ENCODE measurements around the gene RTF2. TPM values are rescaled to one million over a fixed set of nuclear protein-coding genes. Genes with fewer than 3 reads are reported as not detected.

The RTF2 gene
- total and polyA plus RNA-seq, 10 donors = 50.3 to 89.3 (median 76.3) TPM

GRCh38 chr20:56540415-56540814 lies 72.0 kb downstream of the RTF2 start:
- no peaks in the 10 kb centered on the region for H3K36me3 ChIP-seq
- TF ChIP-seq POLR2A (IDR thresholded peaks at IDR 0.05) (no peak), POLR2AphosphoS5 (IDR thresholded peaks at IDR 0.05) (no peak)
- TF ChIP-seq, protein P1, sequence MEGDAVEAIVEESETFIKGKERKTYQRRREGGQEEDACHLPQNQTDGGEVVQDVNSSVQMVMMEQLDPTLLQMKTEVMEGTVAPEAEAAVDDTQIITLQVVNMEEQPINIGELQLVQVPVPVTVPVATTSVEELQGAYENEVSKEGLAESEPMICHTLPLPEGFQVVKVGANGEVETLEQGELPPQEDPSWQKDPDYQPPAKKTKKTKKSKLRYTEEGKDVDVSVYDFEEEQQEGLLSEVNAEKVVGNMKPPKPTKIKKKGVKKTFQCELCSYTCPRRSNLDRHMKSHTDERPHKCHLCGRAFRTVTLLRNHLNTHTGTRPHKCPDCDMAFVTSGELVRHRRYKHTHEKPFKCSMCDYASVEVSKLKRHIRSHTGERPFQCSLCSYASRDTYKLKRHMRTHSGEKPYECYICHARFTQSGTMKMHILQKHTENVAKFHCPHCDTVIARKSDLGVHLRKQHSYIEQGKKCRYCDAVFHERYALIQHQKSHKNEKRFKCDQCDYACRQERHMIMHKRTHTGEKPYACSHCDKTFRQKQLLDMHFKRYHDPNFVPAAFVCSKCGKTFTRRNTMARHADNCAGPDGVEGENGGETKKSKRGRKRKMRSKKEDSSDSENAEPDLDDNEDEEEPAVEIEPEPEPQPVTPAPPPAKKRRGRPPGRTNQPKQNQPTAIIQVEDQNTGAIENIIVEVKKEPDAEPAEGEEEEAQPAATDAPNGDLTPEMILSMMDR (IDR thresholded peaks at IDR 0.05 in 8 of 11, conservative IDR thresholded peaks at IDR 0.05 in 3 of 11) = no peak
- no peak for DNase-seq
- no peak overlapping the region for H3K4me3 ChIP-seq
- intact Hi-C loops (cut with DNase I; ENCODE audit: low total_unique reads) = no loop called here
- no peaks in the 10 kb centered on the region for H3K4me1 ChIP-seq
- WGBS, 5 donors = 84 to 92% (median 89%) methylated on average over 6 of the region's 6 CpGs
- no peaks in the 10 kb centered on the region for H3K27me3 ChIP-seq (replicated peaks in 1 of 7)
- H3K9me3 ChIP-seq = no peaks in the 10 kb centered on the region
- H3K27ac ChIP-seq = no peak overlapping the region

DNA sequence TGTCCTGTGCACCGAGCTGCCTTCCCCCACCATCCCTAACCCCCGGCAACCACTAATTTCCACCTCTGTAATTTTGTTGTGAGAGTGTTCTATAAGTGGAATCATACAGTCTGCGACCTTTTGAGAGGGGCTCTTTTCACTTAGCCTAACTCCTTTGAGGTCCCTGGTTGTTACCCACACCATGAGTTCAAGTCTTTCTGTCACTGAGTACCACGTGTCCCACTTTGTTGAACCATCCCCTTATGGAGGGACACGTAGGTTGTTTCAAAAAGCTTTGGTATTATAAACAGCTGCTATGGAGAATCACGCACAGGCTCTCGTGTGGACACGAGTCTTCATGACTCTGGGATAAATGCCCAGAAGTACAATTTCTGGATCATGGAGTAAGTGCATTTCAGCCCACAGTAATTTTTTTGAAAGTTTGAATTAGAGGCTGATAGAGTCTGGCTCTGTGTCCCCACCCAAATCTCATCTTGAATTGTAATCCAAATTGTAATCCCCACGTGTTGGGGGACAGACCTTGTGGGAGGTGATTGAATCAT lies 74.1 kb downstream of the RTF2 start:
- no peak for DNase-seq
- intact Hi-C loops (cut with DNase I; ENCODE audit: low total_unique reads) = no loop called here
- Histone ChIP-seq H3K27me3 (replicated peaks in 1 of 7) (no peaks in the 10 kb centered on the region), H3K4me1 (no peaks in the 10 kb centered on the region), H3K4me3 (no peak overlapping the region), H3K36me3 (no peaks in the 10 kb centered on the region), H3K9me3 (no peaks in the 10 kb centered on the region), H3K27ac (no peak overlapping the region)
- TF ChIP-seq, protein P1 (IDR thresholded peaks at IDR 0.05 in 8 of 11, conservative IDR thresholded peaks at IDR 0.05 in 3 of 11) = no peak
- no peak for TF ChIP-seq POLR2A (IDR thresholded peaks at IDR 0.05)
- TF ChIP-seq POLR2AphosphoS5 (IDR thresholded peaks at IDR 0.05) = no peak
- WGBS, 5 donors = 74 to 84% (median 79%) methylated on average over 9 of the region's 9 CpGs

- no peak overlapping the region for H3K27ac ChIP-seq
- WGBS, 5 donors = 91 to 94% (median 92%) methylated on average over 8 of the region's 8 CpGs
- TF ChIP-seq POLR2A (IDR thresholded peaks at IDR 0.05) (no peak), POLR2AphosphoS5 (IDR thresholded peaks at IDR 0.05) (no peak)
- no peaks in the 10 kb centered on the region for H3K27me3 ChIP-seq (replicated peaks in 1 of 7)
- intact Hi-C loops (cut with DNase I; ENCODE audit: low total_unique reads) = no loop called here
- H3K9me3 ChIP-seq = no peaks in the 10 kb centered on the region
- H3K4me3 ChIP-seq = no peak overlapping the region
- no peak for DNase-seq
- H3K36me3 ChIP-seq = no peaks in the 10 kb centered on the region
- H3K4me1 ChIP-seq = peaks cover 0 to 16% (median 7%) of the 10 kb centered on the region in 6 donors
Observed at GRCh38 chr20:56551571-56551970, 83.1 kb downstream of the RTF2 start.

DNA sequence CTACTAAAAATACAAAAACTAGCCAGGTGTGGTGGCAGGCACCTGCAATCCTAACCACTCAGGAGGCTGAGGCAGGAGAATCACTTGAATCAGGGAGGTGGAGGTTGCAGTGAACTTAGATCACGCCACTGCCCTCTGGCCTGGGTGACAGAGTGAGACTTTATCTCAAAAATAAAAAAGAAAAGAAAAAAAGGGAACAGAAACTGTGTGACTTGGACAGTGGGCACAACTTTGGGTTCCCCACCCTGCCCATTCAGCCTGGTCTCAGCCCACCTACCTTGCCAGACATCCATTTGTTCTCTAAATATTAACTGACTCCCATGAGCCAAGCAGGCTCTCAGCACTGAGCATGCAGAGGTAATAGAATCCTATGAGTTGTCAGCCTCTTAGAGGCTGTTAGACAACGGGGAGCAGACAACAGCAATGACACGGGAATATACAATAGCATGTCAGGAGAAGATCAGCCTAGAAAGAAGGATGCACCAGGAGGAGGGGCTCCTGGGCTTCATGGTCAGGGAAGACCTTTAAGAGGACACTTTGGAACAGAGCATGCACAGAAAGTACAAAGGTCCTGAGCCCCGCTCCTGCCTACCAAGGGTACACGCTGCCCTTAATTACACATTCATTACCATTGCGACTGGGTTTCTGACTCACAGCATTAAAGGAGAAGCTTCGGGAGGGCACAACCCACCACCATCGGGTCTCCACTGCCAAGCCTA lies 84.6 kb downstream of the RTF2 start:
- 73 to 87% (median 80%) methylated on average over 8 of the region's 8 CpGs for WGBS, 5 donors
- intact Hi-C loops (cut with DNase I; ENCODE audit: low total_unique reads) = no loop called here

More for the DNA sequence above, 84.6 kb downstream of the RTF2 start:
- Histone ChIP-seq H3K4me1 (peaks cover 0 to 16% (median 7%) of the 10 kb centered on the region in 6 donors), H3K27me3 (replicated peaks in 1 of 7) (no peaks in the 10 kb centered on the region), H3K4me3 (no peak overlapping the region), H3K27ac (peak overlapping the region in 2 of 8 donors; percentile 50 to 60), H3K36me3 (no peaks in the 10 kb centered on the region), H3K9me3 (no peaks in the 10 kb centered on the region)
- DNase-seq = no peak
- TF ChIP-seq, protein P1 (IDR thresholded peaks at IDR 0.05 in 8 of 11, conservative IDR thresholded peaks at IDR 0.05 in 3 of 11) = no peak
- TF ChIP-seq POLR2AphosphoS5 (IDR thresholded peaks at IDR 0.05) = no peak
- TF ChIP-seq POLR2A (IDR thresholded peaks at IDR 0.05) = no peak

Measured in spleen (tissue), 11 donors.